ENCODE data around the gene FTCD.
"Not testable (repeated sequence)": the region's sequence is repeated elsewhere in the genome, so short reads cannot be mapped to it uniquely, and the experiment has no call there.

FTCD gene

GRCh38 chr21:46140352-46141003 lies 14.9 kb downstream of the FTCD start:
- not testable (repeated sequence) for DNase-seq (ENCODE audit: low read depth in 2 of 2)

- no peak for DNase-seq (ENCODE audit: low read depth in 2 of 2)
These were observed 15.7 kb downstream of the FTCD start for GRCh38 chr21:46139686-46140085.

GRCh38 chr21:46138383-46138970 lies 16.9 kb downstream of the FTCD start:
- DNase-seq (ENCODE audit: low read depth in 2 of 2): no peak

GRCh38 chr21:46137908-46138307 lies 17.5 kb downstream of the FTCD start:
- no peak for DNase-seq (ENCODE audit: low read depth in 2 of 2)

- no peak for DNase-seq (ENCODE audit: low read depth in 2 of 2)
These were observed 18.5 kb downstream of the FTCD start for GRCh38 chr21:46136739-46137349.

GRCh38 chr21:46135782-46136395 lies 19.5 kb downstream of the FTCD start:
- no peak for DNase-seq (ENCODE audit: low read depth in 2 of 2)

- no peak for DNase-seq (ENCODE audit: low read depth in 2 of 2)
These were observed 23.3 kb downstream of the FTCD start for GRCh38 chr21:46131838-46132651.

GRCh38 chr21:46131588-46131837 lies 23.9 kb downstream of the FTCD start:
- DNase-seq (ENCODE audit: low read depth in 2 of 2): no peak

GRCh38 chr21:46130831-46131587 lies 24.4 kb downstream of the FTCD start:
- no peak for DNase-seq (ENCODE audit: low read depth in 2 of 2)

- DNase-seq (ENCODE audit: low read depth in 2 of 2): no peak
These were observed 25.3 kb downstream of the FTCD start for GRCh38 chr21:46129846-46130651.

GRCh38 chr21:46128933-46129571 lies 26.3 kb downstream of the FTCD start:
- DNase-seq (ENCODE audit: low read depth in 2 of 2): no peak

- DNase-seq (ENCODE audit: low read depth in 2 of 2): no peak
These were observed 27.1 kb downstream of the FTCD start for GRCh38 chr21:46128106-46128932.

- DNase-seq (ENCODE audit: low read depth in 2 of 2): no peak
These were observed 27.9 kb downstream of the FTCD start for GRCh38 chr21:46127239-46128105.

GRCh38 chr21:46126309-46127238 lies 28.8 kb downstream of the FTCD start:
- DNase-seq (ENCODE audit: low read depth in 2 of 2): no peak

GRCh38 chr21:46125846-46126301 lies 29.5 kb downstream of the FTCD start:
- DNase-seq (ENCODE audit: low read depth in 2 of 2): no peak

GRCh38 chr21:46124926-46125845 lies 30.2 kb downstream of the FTCD start:
- no peak for DNase-seq (ENCODE audit: low read depth in 2 of 2)
